Chondrocyte (in vitro differentiated cells): ENCODE measurements around the gene DNAH6. TPM values are rescaled to one million over a fixed set of nuclear protein-coding genes. Genes with fewer than 3 reads are reported as not detected.

Source experiments
- DNase-seq: peaks from one replicate; pipeline ENCODE4 v3.0.0; 2021; ENCODE audit warnings: mixed read lengths, low spot score
- H3K27ac Mint-ChIP-seq: one replicate; pipeline ENCODE4 v1.8.0; 2021; ENCODE audit warnings: mild to moderate bottlenecking, moderate library complexity, mixed read lengths; ENCODE audit not compliant: unreplicated experiment
- H3K27me3 Mint-ChIP-seq: 2 replicates; pipeline ENCODE4 v1.8.0; 2021; ENCODE audit warnings: low read depth, mixed read lengths
- H3K36me3 Mint-ChIP-seq: 2 replicates; pipeline ENCODE4 v1.8.0; 2021; ENCODE audit warnings: low read depth, mixed read lengths
- H3K4me1 Mint-ChIP-seq: 2 replicates; pipeline ENCODE4 v1.8.0; 2021; ENCODE audit warnings: low read depth, mild to moderate bottlenecking, mixed read lengths
- H3K4me3 Mint-ChIP-seq: one replicate; pipeline ENCODE4 v1.8.0; 2021; ENCODE audit warnings: mild to moderate bottlenecking, moderate library complexity, mixed read lengths; ENCODE audit not compliant: unreplicated experiment
- H3K9me3 Mint-ChIP-seq: 2 replicates; pipeline ENCODE4 v1.8.0; 2021; ENCODE audit warnings: low read depth, mixed read lengths
- total RNA-seq: library from RNA; stranded (reverse); gene quantifications from 3 replicates; pipeline ENCODE4 v1.2.1, GENCODE V29; 2021
- TF ChIP-seq, protein P1 (sequence below): fragments of 200-600 bp; sonication (generic); IDR thresholded peaks from 2 replicates; pipeline ENCODE4 v1.5.0; 2021; ENCODE audit warnings: antibody characterized with exemption, mild to moderate bottlenecking, moderate library complexity

The DNAH6 gene
- total RNA-seq, 1 donor from 2014 or later = not detected

- no peak overlapping the region for H3K27ac Mint-ChIP-seq
- no peaks in the 10 kb centered on the region for H3K4me1 Mint-ChIP-seq
- peaks cover 50% of the 10 kb centered on the region for H3K27me3 Mint-ChIP-seq
- DNase-seq = no peak
- peaks cover 16% of the 10 kb centered on the region for H3K9me3 Mint-ChIP-seq
- TF ChIP-seq, protein P1, sequence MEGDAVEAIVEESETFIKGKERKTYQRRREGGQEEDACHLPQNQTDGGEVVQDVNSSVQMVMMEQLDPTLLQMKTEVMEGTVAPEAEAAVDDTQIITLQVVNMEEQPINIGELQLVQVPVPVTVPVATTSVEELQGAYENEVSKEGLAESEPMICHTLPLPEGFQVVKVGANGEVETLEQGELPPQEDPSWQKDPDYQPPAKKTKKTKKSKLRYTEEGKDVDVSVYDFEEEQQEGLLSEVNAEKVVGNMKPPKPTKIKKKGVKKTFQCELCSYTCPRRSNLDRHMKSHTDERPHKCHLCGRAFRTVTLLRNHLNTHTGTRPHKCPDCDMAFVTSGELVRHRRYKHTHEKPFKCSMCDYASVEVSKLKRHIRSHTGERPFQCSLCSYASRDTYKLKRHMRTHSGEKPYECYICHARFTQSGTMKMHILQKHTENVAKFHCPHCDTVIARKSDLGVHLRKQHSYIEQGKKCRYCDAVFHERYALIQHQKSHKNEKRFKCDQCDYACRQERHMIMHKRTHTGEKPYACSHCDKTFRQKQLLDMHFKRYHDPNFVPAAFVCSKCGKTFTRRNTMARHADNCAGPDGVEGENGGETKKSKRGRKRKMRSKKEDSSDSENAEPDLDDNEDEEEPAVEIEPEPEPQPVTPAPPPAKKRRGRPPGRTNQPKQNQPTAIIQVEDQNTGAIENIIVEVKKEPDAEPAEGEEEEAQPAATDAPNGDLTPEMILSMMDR = peak; percentile 37
- no peaks in the 10 kb centered on the region for H3K36me3 Mint-ChIP-seq
- H3K4me3 Mint-ChIP-seq = no peak overlapping the region
Observed at GRCh38 chr2:84741182-84741822, 225.0 kb downstream of the DNAH6 start.

DNA sequence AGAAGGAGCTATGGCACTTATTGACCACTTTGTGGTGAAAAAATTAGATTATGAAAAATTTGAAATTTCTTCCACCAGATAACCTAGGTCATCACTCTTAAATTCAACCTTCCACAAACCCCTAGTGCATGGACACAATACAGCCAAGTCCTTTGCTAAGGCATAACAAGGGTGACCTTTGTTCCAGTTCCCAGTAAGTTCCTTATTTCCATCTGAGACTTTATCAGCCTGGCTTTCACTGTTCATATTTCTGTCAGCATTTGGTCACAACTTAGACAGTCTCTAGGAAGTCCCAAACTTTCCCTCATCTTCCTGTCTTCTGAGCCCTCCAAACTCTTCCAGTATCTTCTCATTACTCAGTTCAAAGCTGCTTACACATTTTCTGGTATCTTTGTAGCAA is 232.0 kb downstream of the DNAH6 start:
- Mint-ChIP-seq H3K4me1 (no peaks in the 10 kb centered on the region), H3K9me3 (no peaks in the 10 kb centered on the region), H3K4me3 (no peak overlapping the region), H3K27ac (no peak overlapping the region), H3K27me3 (peaks cover 21% of the 10 kb centered on the region), H3K36me3 (no peaks in the 10 kb centered on the region)
- TF ChIP-seq, protein P1 = no peak
- no peak for DNase-seq

DNA sequence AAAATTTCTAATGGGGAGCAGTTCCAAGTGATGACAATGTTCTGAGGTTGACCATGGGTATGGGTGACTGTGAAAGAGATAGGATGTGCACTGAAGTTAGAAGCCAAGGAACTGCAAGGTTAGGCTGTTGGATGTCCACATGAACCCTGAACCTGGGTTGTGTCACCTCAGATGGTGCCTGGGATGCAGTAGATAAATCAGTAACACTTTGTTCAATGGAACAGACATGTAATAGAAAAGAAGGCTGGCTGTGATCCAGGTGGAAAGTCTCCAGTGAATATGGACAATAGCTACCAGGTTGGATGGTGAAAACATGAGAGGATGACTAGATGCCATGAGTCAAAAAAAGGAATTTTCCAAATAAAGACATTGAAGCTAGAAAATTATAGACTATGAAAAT is 233.1 kb downstream of the DNAH6 start:
- Mint-ChIP-seq H3K27me3 (peaks cover 22% of the 10 kb centered on the region), H3K4me3 (no peak overlapping the region), H3K9me3 (no peaks in the 10 kb centered on the region), H3K4me1 (no peaks in the 10 kb centered on the region), H3K36me3 (no peaks in the 10 kb centered on the region), H3K27ac (no peak overlapping the region)
- DNase-seq = no peak
- TF ChIP-seq, protein P1 = no peak

GRCh38 chr2:84755096-84755495 is 238.8 kb downstream of the DNAH6 start:
- H3K9me3 Mint-ChIP-seq = peaks cover 7% of the 10 kb centered on the region
- peaks cover 29% of the 10 kb centered on the region for H3K27me3 Mint-ChIP-seq
- DNase-seq = no peak
- no peak overlapping the region for H3K27ac Mint-ChIP-seq
- H3K4me1 Mint-ChIP-seq = no peaks in the 10 kb centered on the region
- H3K4me3 Mint-ChIP-seq = no peak overlapping the region
- TF ChIP-seq, protein P1 = no peak
- no peaks in the 10 kb centered on the region for H3K36me3 Mint-ChIP-seq

- peaks cover 30% of the 10 kb centered on the region for H3K27me3 Mint-ChIP-seq
- H3K27ac Mint-ChIP-seq = no peak overlapping the region
- H3K4me1 Mint-ChIP-seq = no peaks in the 10 kb centered on the region
- TF ChIP-seq, protein P1 = no peak
- H3K9me3 Mint-ChIP-seq = peaks cover 10% of the 10 kb centered on the region
- DNase-seq = no peak
- H3K4me3 Mint-ChIP-seq = no peak overlapping the region
- no peaks in the 10 kb centered on the region for H3K36me3 Mint-ChIP-seq
Observed at GRCh38 chr2:84757648-84758047, 241.3 kb downstream of the DNAH6 start.
